Colonic mucosa (tissue), 4 donors: ENCODE results near the gene CTNNB1. TPM values are rescaled to one million over a fixed set of nuclear protein-coding genes. Genes with fewer than 3 reads are reported as not detected.

Source experiments
- DNase-seq: peaks from one replicate; pipeline ENCODE4 v3.0.0-alpha.2; 2020
- H3K27ac ChIP-seq: fragments of 200-600 bp; one replicate; pipeline ENCODE4 v1.8.0; 2021
- H3K27me3 ChIP-seq: fragments of 200-600 bp; one replicate; pipeline ENCODE4 v1.8.0; 2021
- H3K36me3 ChIP-seq: fragments of 200-600 bp; one replicate; pipeline ENCODE4 v1.8.0; 2021
- H3K4me1 ChIP-seq: fragments of 200-600 bp; one replicate; pipeline ENCODE4 v1.8.0; 2021; ENCODE audit warnings: mild to moderate bottlenecking
- H3K4me3 ChIP-seq: fragments of 200-600 bp; one replicate; pipeline ENCODE4 v1.8.0; 2021
- H3K9ac ChIP-seq, 2 donors: one replicate each; pipeline ENCODE4 v1.7.0; 2013; ENCODE audit warnings: control low read depth in 2 of 2, low read depth in 2 of 2, low read length in 2 of 2
- H3K9me3 ChIP-seq: fragments of 200-600 bp; one replicate; pipeline ENCODE4 v1.8.0; 2021
- intact Hi-C: fragments of 100-400 bp; cut with DNase I; formaldehyde crosslinking; loops from one replicate; pipeline ENCODE4 v1.14.1; 2022
- total RNA-seq, 2 donors: library from RNA; stranded (reverse); fragmentation: NEBNext Ultra II Directional in 1 of 2; extraction: Animal tissue kit (Norgen Biotek cat#: 25700) in 1 of 2; gene quantifications; one replicate each; pipeline ENCODE4 v1.2.1, GENCODE V29; 2021
- TF ChIP-seq, protein P1 (sequence below): fragments of 200-600 bp; IDR thresholded peaks from one replicate; pipeline ENCODE4 v1.8.0; 2022; ENCODE audit warnings: antibody characterized with exemption, mild to moderate bottlenecking
- donor health status: healthy.
- donor health status: DM: no; HTN: no; CAD: no.
- donor health status: DM: no; HTN: no; CAD: no.

Gene CTNNB1
- total RNA-seq, 2 donors from 2014 or later: 403 to 426 TPM

DNA sequence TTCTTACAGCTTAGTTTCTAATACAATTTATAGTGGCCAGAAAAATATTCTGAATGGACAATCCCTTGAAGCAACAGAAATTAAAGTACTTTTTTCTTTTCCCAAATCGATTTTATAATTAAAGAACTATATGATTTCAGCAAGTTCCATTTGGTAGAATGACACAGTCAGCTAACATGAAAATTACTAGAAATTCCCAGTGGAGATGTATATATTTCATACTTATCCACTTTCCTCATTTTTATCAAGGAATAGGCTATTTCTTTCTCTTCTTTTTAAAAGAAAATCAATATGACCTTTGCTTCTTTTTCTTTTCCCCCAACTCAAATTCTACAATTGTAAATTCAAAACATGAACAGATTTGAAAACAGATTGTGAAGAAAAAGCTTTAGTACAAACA, 6.4 kb upstream of the CTNNB1 start:
- intact Hi-C loops: no loop called here
- TF ChIP-seq, protein P1, sequence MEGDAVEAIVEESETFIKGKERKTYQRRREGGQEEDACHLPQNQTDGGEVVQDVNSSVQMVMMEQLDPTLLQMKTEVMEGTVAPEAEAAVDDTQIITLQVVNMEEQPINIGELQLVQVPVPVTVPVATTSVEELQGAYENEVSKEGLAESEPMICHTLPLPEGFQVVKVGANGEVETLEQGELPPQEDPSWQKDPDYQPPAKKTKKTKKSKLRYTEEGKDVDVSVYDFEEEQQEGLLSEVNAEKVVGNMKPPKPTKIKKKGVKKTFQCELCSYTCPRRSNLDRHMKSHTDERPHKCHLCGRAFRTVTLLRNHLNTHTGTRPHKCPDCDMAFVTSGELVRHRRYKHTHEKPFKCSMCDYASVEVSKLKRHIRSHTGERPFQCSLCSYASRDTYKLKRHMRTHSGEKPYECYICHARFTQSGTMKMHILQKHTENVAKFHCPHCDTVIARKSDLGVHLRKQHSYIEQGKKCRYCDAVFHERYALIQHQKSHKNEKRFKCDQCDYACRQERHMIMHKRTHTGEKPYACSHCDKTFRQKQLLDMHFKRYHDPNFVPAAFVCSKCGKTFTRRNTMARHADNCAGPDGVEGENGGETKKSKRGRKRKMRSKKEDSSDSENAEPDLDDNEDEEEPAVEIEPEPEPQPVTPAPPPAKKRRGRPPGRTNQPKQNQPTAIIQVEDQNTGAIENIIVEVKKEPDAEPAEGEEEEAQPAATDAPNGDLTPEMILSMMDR: no peak
- DNase-seq: no peak
- H3K36me3 ChIP-seq: no peaks in the 10 kb centered on the region
- H3K27ac ChIP-seq: no peak overlapping the region
- no peaks in the 10 kb centered on the region for H3K9me3 ChIP-seq
- no peaks in the 10 kb centered on the region for H3K4me1 ChIP-seq
- H3K9ac ChIP-seq: no peak overlapping the region
- no peaks in the 10 kb centered on the region for H3K27me3 ChIP-seq
- H3K4me3 ChIP-seq: no peak overlapping the region

DNA sequence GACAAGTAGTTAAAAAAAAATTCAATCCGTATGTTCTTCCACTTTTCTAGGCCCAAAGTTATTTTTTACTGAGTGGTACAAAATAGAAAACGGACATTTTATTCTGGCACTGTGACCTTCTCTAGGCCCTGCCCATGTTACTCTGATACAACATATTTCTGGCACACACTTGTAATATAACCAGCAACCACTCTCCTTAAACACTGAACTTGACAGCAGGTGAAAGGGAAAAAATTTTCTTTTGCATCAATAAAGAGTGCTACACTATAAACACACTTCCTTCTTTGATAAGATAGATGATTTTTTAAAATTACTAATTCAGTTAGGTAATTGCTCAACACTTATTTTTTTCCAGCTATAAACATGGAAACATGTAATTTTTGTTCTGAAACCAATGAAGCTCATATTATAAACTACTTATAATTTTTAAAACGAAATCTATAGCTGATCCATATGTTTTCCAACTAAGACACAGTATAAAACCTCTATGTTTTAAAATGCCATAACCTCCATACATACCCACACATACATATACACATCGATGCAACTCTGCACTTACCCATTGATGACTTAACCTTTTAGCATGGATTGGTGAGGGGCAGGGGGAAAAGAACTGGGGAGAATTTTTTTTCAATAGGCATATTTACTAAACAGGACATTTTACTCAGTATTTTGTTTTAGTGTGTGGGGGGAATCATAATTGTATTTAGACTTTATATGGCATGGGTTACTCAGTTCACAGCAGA, 5.3 kb upstream of the CTNNB1 start:
- Histone ChIP-seq H3K4me1 (no peaks in the 10 kb centered on the region), H3K27ac (no peak overlapping the region), H3K36me3 (no peaks in the 10 kb centered on the region), H3K9ac (no peak overlapping the region), H3K27me3 (no peaks in the 10 kb centered on the region), H3K4me3 (no peak overlapping the region), H3K9me3 (no peaks in the 10 kb centered on the region)
- TF ChIP-seq, protein P1: no peak
- intact Hi-C loops: no loop called here
- DNase-seq: no peak

GRCh38 chr3:41194701-41195100, 4.6 kb upstream of the CTNNB1 start:
- DNase-seq: no peak

GRCh38 chr3:41195946-41196345, 3.4 kb upstream of the CTNNB1 start:
- no peaks in the 10 kb centered on the region for H3K27me3 ChIP-seq
- no peak for DNase-seq
- no peaks in the 10 kb centered on the region for H3K9me3 ChIP-seq
- H3K27ac ChIP-seq: no peak overlapping the region
- no peaks in the 10 kb centered on the region for H3K4me1 ChIP-seq
- H3K36me3 ChIP-seq: no peaks in the 10 kb centered on the region
- H3K4me3 ChIP-seq: no peak overlapping the region
- TF ChIP-seq, protein P1: no peak
- intact Hi-C loops: no loop called here
- H3K9ac ChIP-seq: no peak overlapping the region

More at GRCh38 chr3:41194701-41195100, 4.6 kb upstream of the CTNNB1 start:
- H3K36me3 ChIP-seq: no peaks in the 10 kb centered on the region
- no peaks in the 10 kb centered on the region for H3K27me3 ChIP-seq
- H3K4me3 ChIP-seq: no peak overlapping the region
- H3K4me1 ChIP-seq: no peaks in the 10 kb centered on the region
- TF ChIP-seq, protein P1: no peak
- H3K9me3 ChIP-seq: no peaks in the 10 kb centered on the region
- H3K9ac ChIP-seq: no peak overlapping the region
- intact Hi-C loops: no loop called here
- H3K27ac ChIP-seq: no peak overlapping the region

DNA sequence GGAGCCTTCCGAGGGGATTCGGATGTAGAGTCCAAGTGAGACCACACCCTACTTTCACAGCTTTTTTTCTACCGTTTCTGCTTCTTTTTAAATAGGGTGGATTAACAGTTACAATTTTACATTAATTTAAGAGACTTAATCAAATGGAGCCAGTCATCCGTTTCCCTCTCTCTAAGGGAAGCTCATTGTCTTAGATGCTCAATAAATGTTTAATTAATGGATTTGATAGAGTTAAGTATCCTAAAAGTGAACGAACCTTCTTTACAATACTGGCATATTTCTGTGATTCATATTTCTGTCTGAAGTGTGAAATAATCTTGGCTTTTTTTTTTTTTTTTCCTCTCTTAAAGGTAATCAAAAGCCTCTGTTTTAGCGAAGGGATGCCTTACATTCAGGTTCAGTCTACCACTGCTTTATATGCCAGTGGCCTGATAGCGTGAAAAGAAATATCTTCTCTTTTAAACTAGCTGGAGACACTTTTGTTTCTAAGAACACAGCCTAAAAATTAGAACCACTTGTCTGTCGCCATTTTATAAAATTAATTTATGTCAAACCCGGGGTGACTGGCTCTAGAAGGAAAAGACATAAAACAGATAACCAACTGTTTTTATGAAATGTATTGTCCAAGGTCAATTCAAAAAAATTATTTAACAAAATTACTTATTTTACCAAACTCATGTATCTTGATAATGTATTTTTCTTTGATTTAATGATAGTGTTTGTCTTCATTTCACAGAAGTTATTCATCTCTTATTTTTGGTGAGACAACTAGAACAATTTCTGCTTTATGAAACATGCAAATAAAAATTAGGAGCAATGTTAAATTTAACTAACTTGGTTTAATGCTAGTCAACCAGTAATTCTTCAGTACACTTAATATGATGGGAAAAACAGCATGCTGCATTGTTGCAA, 2.5 kb upstream of the CTNNB1 start:
- Histone ChIP-seq H3K4me1 (no peaks in the 10 kb centered on the region), H3K27me3 (no peaks in the 10 kb centered on the region), H3K9me3 (no peaks in the 10 kb centered on the region), H3K4me3 (no peak overlapping the region), H3K27ac (no peak overlapping the region), H3K9ac (no peak overlapping the region), H3K36me3 (no peaks in the 10 kb centered on the region)
- TF ChIP-seq, protein P1: no peak
- DNase-seq: no peak
- intact Hi-C loops: no loop called here
